HCT116 (cell line): ENCODE measurements around the gene ERAL1. TPM values are rescaled to one million over a fixed set of nuclear protein-coding genes. Genes with fewer than 3 reads are reported as not detected.
A peak's percentile ranks its signal among the peaks of the same experiment; 100 is the strongest.

Source experiments
- ATAC-seq: fragments of 200-7000 bp; cut with Tn5 transposase; 2 replicates; pipeline ENCODE4 v1.9.1; 2020; ENCODE audit warnings: mild to moderate bottlenecking, moderate library complexity
- BruUV-seq: library from RNA; stranded (reverse); fragments of 400-500 nt; replicated peaks from 2 replicates; lab custom pipeline; 2021; lab: Mats Ljungman, UMichigan
- CTCF ChIA-PET: fragments of 300-600 bp; sonication (Branson Sonifier 250); formaldehyde crosslinking; loops from one replicate; lab custom pipeline; 2021; ENCODE audit warnings: antibody characterized with exemption; lab: Charles Lee
- POLR2A ChIA-PET: fragments of 300-600, 350-600 bp; sonication (Branson Sonifier 250); formaldehyde crosslinking; loops from one replicate; lab custom pipeline; 2021; ENCODE audit warnings: antibody characterized with exemption; lab: Charles Lee
- RAD21 ChIA-PET, 2 experiments: fragments of 300-600 bp; sonication (Branson Sonifier 250); formaldehyde crosslinking; loops; one replicate each; lab custom pipeline; 2023; ENCODE audit warnings: low total read pairs in 2 of 2; ENCODE audit not compliant: uncharacterized antibody in 2 of 2, unreplicated experiment in 2 of 2, low non-redundant PET in 1 of 2; lab: Charles Lee
- DNase-seq: peaks from one replicate; pipeline ENCODE4 v3.0.0-alpha.2; 2010; ENCODE audit warnings: low read depth, low spot score
- H2AFZ ChIP-seq: fragments of 200-600 bp; shearing (Covaris generic), sonication (generic); 2 replicates; pipeline ENCODE4 v1.6.1; 2017; ENCODE audit warnings: low read depth, mixed run types, mixed read lengths, antibody characterized with exemption, low read length; ENCODE audit not compliant: poor library complexity, severe bottlenecking
- H3K27ac ChIP-seq: 2 replicates; pipeline ENCODE4 v1.5.1; 2012; ENCODE audit warnings: low read depth, low read length
- H3K27me3 ChIP-seq: fragments of 200-600 bp; sonication (generic); 2 replicates; pipeline ENCODE4 v1.6.1; 2016; ENCODE audit warnings: mixed run types, low read length, mixed read lengths; ENCODE audit not compliant: insufficient read depth
- H3K36me3 ChIP-seq, 2 experiments: fragments of 200-500 bp in 1 of 2; fragments of 200-600 bp in 1 of 2; sonication (Bioruptor generic) in 1 of 2; sonication (generic) in 1 of 2; 2 replicates each; pipeline versions ENCODE4 v1.5.1 to v1.6.1; 2014 to 2016; ENCODE audit warnings: low read length in 2 of 2, inconsistent platforms in 1 of 2, mixed read lengths in 1 of 2, mixed run types in 1 of 2; ENCODE audit not compliant: insufficient read depth in 2 of 2, control insufficient read depth in 1 of 2
- H3K4me1 ChIP-seq, 2 experiments: fragments of 200-600 bp in 1 of 2; sonication (generic) in 1 of 2; 2 replicates each; pipeline versions ENCODE4 v1.5.1 to v1.6.1; 2012 to 2017; ENCODE audit warnings: low read length in 2 of 2, inconsistent platforms in 1 of 2, mild to moderate bottlenecking in 1 of 2, mixed read lengths in 1 of 2, mixed run types in 1 of 2, moderate library complexity in 1 of 2; ENCODE audit not compliant: insufficient read depth in 2 of 2, control insufficient read depth in 1 of 2
- H3K4me2 ChIP-seq: fragments of 200-600 bp; sonication (generic); 2 replicates; pipeline ENCODE4 v1.6.1; 2017; ENCODE audit warnings: mixed run types, low read length, mixed read lengths
- H3K4me3 ChIP-seq, 2 experiments: fragments of 200-600 bp in 1 of 2; sonication (generic) in 1 of 2; replicated peaks in 1 of 2; 2 replicates each; pipeline ENCODE4 v1.5.1; 2011 to 2016; ENCODE audit warnings: low read length in 2 of 2, control low read depth in 1 of 2, low read depth in 1 of 2, mild to moderate bottlenecking in 1 of 2, mixed read lengths in 1 of 2, mixed run types in 1 of 2
- H3K79me2 ChIP-seq: fragments of 200-600 bp; sonication (generic); 2 replicates; pipeline ENCODE4 v1.6.1; 2017; ENCODE audit warnings: mild to moderate bottlenecking, mixed run types, low read length, moderate library complexity, mixed read lengths; ENCODE audit not compliant: insufficient read depth
- H3K9ac ChIP-seq: fragments of 200-600 bp; sonication (generic); 2 replicates; pipeline ENCODE4 v1.6.1; 2016; ENCODE audit warnings: low read length, mixed read lengths
- H3K9me2 ChIP-seq: fragments of 200-600 bp; sonication (generic), shearing (Covaris generic); 2 replicates; pipeline ENCODE4 v1.6.1; 2017; ENCODE audit warnings: mixed run types, mild to moderate bottlenecking, moderate library complexity; ENCODE audit not compliant: insufficient read depth
- H3K9me3 ChIP-seq, 2 experiments: fragments of 200-500 bp in 1 of 2; fragments of 200-600 bp in 1 of 2; sonication (Bioruptor generic) in 1 of 2; sonication (generic) in 1 of 2; 2 replicates each; pipeline ENCODE4 v1.6.1; 2014 to 2017; ENCODE audit warnings: low read length in 2 of 2, mixed read lengths in 2 of 2, inconsistent platforms in 1 of 2, low read depth in 1 of 2, mild to moderate bottlenecking in 1 of 2, mixed run types in 1 of 2, moderate library complexity in 1 of 2; ENCODE audit not compliant: control insufficient read depth in 1 of 2, insufficient read depth in 1 of 2
- H4K20me1 ChIP-seq: fragments of 200-600 bp; sonication (generic), shearing (Covaris generic); 2 replicates; pipeline ENCODE4 v1.6.1; 2017; ENCODE audit warnings: mixed run types, mild to moderate bottlenecking, moderate library complexity; ENCODE audit not compliant: insufficient read depth
- CBX3 ChIP-seq: IDR thresholded peaks from 2 replicates; pipeline ENCODE4 v1.6.1; 2012; ENCODE audit warnings: low read depth
- CEBPB ChIP-seq: IDR thresholded peaks from 2 replicates; pipeline ENCODE4 v1.6.1; 2012; ENCODE audit warnings: low read depth
- CTCF ChIP-seq, 3 experiments: fragments of 200-600 bp in 1 of 3; sonication (generic) in 1 of 3; IDR thresholded peaks in 2 of 3; conservative IDR thresholded peaks in 1 of 3; 2 replicates each; pipeline ENCODE4 v1.5.1; 2012 to 2017; ENCODE audit warnings: low read depth in 2 of 3, low read length in 2 of 3, antibody characterized with exemption in 1 of 3, borderline replicate concordance in 1 of 3, control low read depth in 1 of 3, mild to moderate bottlenecking in 1 of 3, mixed read lengths in 1 of 3, mixed run types in 1 of 3, moderate library complexity in 1 of 3; ENCODE audit not compliant: insufficient read depth in 1 of 3
- EZH2 ChIP-seq: fragments of 200-600 bp; sonication (generic); IDR thresholded peaks from 2 replicates; pipeline ENCODE4 v1.6.1; 2017; ENCODE audit warnings: antibody characterized with exemption, mixed run types
- EZH2phosphoT487 ChIP-seq: fragments of 200-600 bp; IDR thresholded peaks from 2 replicates; pipeline ENCODE4 v1.6.1; 2018; ENCODE audit warnings: antibody characterized with exemption, borderline replicate concordance
- POLR2A ChIP-seq: IDR thresholded peaks from 2 replicates; pipeline ENCODE4 v1.7.0; 2011; ENCODE audit warnings: borderline replicate concordance; ENCODE audit not compliant: insufficient read depth, insufficient read length; ENCODE audit errors: extremely low read depth
- REST ChIP-seq: IDR thresholded peaks from 2 replicates; pipeline ENCODE4 v1.6.1; 2012; ENCODE audit warnings: low read depth
- SP1 ChIP-seq: IDR thresholded peaks from 2 replicates; pipeline ENCODE4 v1.6.1; 2012; ENCODE audit warnings: low read depth
- TCF7L2 ChIP-seq: IDR thresholded peaks from 2 replicates; pipeline ENCODE4 v1.7.0; 2011; ENCODE audit warnings: borderline replicate concordance, inconsistent platforms; ENCODE audit not compliant: insufficient read depth, insufficient read length; ENCODE audit errors: extremely low read depth
- YY1 ChIP-seq: IDR thresholded peaks from 2 replicates; pipeline ENCODE4 v1.6.1; 2011; ENCODE audit warnings: low read length, low read depth, moderate library complexity, mild to moderate bottlenecking; ENCODE audit not compliant: insufficient replicate concordance; ENCODE audit errors: extremely low read depth
- ZBTB33 ChIP-seq: IDR thresholded peaks from 2 replicates; pipeline ENCODE4 v1.6.1; 2011; ENCODE audit warnings: mild to moderate bottlenecking, low read length, moderate library complexity; ENCODE audit not compliant: insufficient replicate concordance; ENCODE audit errors: extremely low read depth
- ZFX ChIP-seq: fragments of 450-650 bp; IDR thresholded peaks from 2 replicates; pipeline ENCODE4 v1.6.1; 2017
- ZNF274 ChIP-seq: fragments of 200-500 bp; sonication (Bioruptor generic); IDR thresholded peaks from 2 replicates; pipeline ENCODE4 v1.6.1; 2014; ENCODE audit warnings: mild to moderate bottlenecking, low read depth, low read length, inconsistent platforms
- intact Hi-C: fragments of 100-400 bp; cut with micrococcal nuclease; formaldehyde crosslinking; loops from 2 replicates; pipeline ENCODE4 v1.10.0; 2022
- total RNA-seq: library from RNA; stranded (reverse); gene quantifications from one replicate; pipeline ENCODE4 v1.2.1, GENCODE V29; 2021; ENCODE audit not compliant: unreplicated experiment

The ERAL1 gene
- total RNA-seq, 1 experiment from 2014 or later, result 52.0 TPM

- peak; percentile 84 for TF ChIP-seq SP1
- TF ChIP-seq ZNF274, result no peak
- no peak for TF ChIP-seq EZH2
- peak; percentile 98 for TF ChIP-seq YY1
- TF ChIP-seq ZFX, result peak; percentile 85; the same call in 1 of the 2 replicates
- peak; percentile 53 for TF ChIP-seq TCF7L2
These were observed at the start of gene ERAL1 (continued) for GRCh38 chr17:28854457-28855335.

- peak overlapping the region; percentile 91 for H3K9ac ChIP-seq
- H2AFZ ChIP-seq, result no peak overlapping the region
- ChIA-PET CTCF (interaction anchor here (0.6 to 1.9 kb wide), 4 partner anchors 40 to 81 kb away, joined by 3 to 12 read pairs (median 9); partner anchors contain the start of gene TLCD1), RAD21 (interaction anchor here (0.8 to 1.1 kb wide), 4 partner anchors 36 to 44 kb away, joined by 3 read pairs; no protein-coding TSS in a partner anchor), POLR2A (interaction anchor here (0.8 to 1.2 kb wide), 3 partner anchors 33 to 89 kb away, joined by 3 to 6 read pairs (median 4); partner anchors contain the start of gene RPL23A)
- peak overlapping the region; percentile 27 to 36 for H3K4me3 ChIP-seq
- no peaks in the 10 kb centered on the region for H3K9me3 ChIP-seq
- BruUV-seq, result TSS peak; percentile 3
- no peaks in the 10 kb centered on the region for H3K27me3 ChIP-seq
- peak; percentile 4; the same call in 1 of the 2 replicates for ATAC-seq
- H3K27ac ChIP-seq, result peak overlapping the region; percentile 95
- peaks cover 0 to 7% of the 10 kb centered on the region in 2 experiments; a peak in 1 of 4 replicates for H3K36me3 ChIP-seq
- no peaks in the 10 kb centered on the region for H4K20me1 ChIP-seq
- peak overlapping the region; percentile 87 for H3K4me2 ChIP-seq
- intact Hi-C loops, result no loop called here
- H3K4me1 ChIP-seq, result peaks cover 52 to 58% of the 10 kb centered on the region in 2 experiments
- H3K9me2 ChIP-seq, result no peaks in the 10 kb centered on the region
- peak; percentile 69 for DNase-seq
- H3K79me2 ChIP-seq, result peaks cover 83% of the 10 kb centered on the region
- TF ChIP-seq EZH2phosphoT487 (no peak), CBX3 (peak; percentile 45; the same call in 1 of the 2 replicates), CTCF (IDR thresholded peaks at IDR 0.05 in 2 of 3, conservative IDR thresholded peaks at IDR 0.05 in 1 of 3; ENCODE audit: borderline replicate concordance in 1 of 3, insufficient read depth in 1 of 3, low read depth in 2 of 3, low read length in 2 of 3) (no peak), ZBTB33 (no peak), SP1 (peak; percentile 72), POLR2A (no peak), REST (no peak), CEBPB (peak; percentile 62)
These were observed 46.7 kb upstream of the ERAL1 start for GRCh38 chr17:28807925-28808634.
